UCSD-AML1 (cell line): ENCODE data around the gene CNIH3.
A peak's percentile ranks its signal among the peaks of the same experiment; 100 is the strongest.

Experiments
- DNase-seq: peaks from one replicate; lab custom pipeline; 2025; ENCODE audit not compliant: unreplicated experiment; lab: John Stamatoyannopoulos, UW

Gene CNIH3

GRCh38 chr1:224766266-224766665, 150.1 kb downstream of the CNIH3 start:
- no peak for DNase-seq

- no peak for DNase-seq
These were observed 150.9 kb downstream of the CNIH3 start for GRCh38 chr1:224767031-224767430.

GRCh38 chr1:224767676-224768075, 151.6 kb downstream of the CNIH3 start:
- no peak for DNase-seq

- no peak for DNase-seq
These were observed 152.9 kb downstream of the CNIH3 start for GRCh38 chr1:224768971-224769370.

GRCh38 chr1:224769452-224770335, 153.6 kb downstream of the CNIH3 start:
- DNase-seq = no peak

GRCh38 chr1:224770336-224770693, 154.2 kb downstream of the CNIH3 start:
- no peak for DNase-seq

GRCh38 chr1:224773646-224774045, 157.5 kb downstream of the CNIH3 start:
- no peak for DNase-seq

- peak; percentile 45 for DNase-seq
These were observed 158.3 kb downstream of the CNIH3 start for GRCh38 chr1:224774378-224774777.

GRCh38 chr1:224777180-224777579, 161.1 kb downstream of the CNIH3 start:
- no peak for DNase-seq

- no peak for DNase-seq
These were observed 163.4 kb downstream of the CNIH3 start for GRCh38 chr1:224779536-224779935.

GRCh38 chr1:224780736-224781135, 164.6 kb downstream of the CNIH3 start:
- DNase-seq = no peak

- DNase-seq = no peak
These were observed 165.7 kb downstream of the CNIH3 start for GRCh38 chr1:224781800-224782199.

- DNase-seq = no peak
These were observed 166.3 kb downstream of the CNIH3 start for GRCh38 chr1:224782281-224783000.

- peak; percentile 21 for DNase-seq
These were observed 167.0 kb downstream of the CNIH3 start for GRCh38 chr1:224783006-224783651.

GRCh38 chr1:224784265-224785039, 168.3 kb downstream of the CNIH3 start:
- DNase-seq = no peak

- DNase-seq = no peak
These were observed 168.9 kb downstream of the CNIH3 start for GRCh38 chr1:224785040-224785328.

- no peak for DNase-seq
These were observed 169.5 kb downstream of the CNIH3 start for GRCh38 chr1:224785622-224786021.

GRCh38 chr1:224786533-224787250, 170.6 kb downstream of the CNIH3 start:
- DNase-seq = no peak

- DNase-seq = no peak
These were observed 173.2 kb downstream of the CNIH3 start for GRCh38 chr1:224789311-224789710.
